Putamen (tissue), 1 donor: Measurements from ENCODE around the gene SCYGR2.
A peak's percentile ranks its signal among the peaks of the same experiment; 100 is the strongest.

Experiments used
- DNase-seq: peaks from one replicate; pipeline ENCODE4 v3.0.0-alpha.2; 2016; ENCODE audit warnings: low spot score

The SCYGR2 gene

DNA sequence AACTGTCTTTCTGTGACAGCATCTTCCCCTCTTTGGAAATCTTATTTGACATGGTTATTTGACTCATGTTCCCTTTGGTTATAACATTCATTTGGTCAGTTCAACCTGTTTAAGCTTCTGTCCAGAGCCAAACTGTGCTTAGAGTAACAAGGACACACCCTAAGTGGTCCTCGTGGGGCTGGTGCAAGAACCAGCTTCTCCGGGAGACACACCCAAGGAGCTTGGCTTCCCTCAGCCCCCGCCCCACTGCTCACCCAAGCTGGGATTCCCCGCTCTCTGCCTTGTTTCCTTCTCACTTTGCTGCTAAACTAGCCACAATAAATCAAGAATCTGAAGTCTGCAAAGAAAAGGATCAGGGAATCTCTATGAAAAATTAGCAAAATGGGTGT is 14.6 kb downstream of the SCYGR2 start:
- no peak for DNase-seq

DNA sequence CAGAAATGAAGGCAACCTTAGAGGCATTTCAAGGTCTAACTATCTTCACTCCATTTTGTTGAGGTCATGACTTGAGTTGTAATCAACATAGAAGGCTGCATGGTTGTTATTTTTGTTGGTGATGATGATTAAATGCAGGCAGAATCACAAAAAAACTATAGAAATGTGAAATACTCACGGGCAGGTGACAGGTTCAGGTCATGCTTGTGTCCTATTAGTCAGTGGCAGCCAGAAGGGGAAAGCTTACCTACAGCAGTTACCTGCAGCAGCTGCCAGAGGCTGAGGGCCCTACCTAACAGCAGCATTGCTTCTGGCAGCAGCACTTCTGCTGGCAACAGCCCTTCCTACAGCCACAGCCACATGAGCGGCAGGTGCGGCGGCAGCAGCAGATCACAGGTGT is 15.6 kb downstream of the SCYGR2 start:
- no peak for DNase-seq

DNA sequence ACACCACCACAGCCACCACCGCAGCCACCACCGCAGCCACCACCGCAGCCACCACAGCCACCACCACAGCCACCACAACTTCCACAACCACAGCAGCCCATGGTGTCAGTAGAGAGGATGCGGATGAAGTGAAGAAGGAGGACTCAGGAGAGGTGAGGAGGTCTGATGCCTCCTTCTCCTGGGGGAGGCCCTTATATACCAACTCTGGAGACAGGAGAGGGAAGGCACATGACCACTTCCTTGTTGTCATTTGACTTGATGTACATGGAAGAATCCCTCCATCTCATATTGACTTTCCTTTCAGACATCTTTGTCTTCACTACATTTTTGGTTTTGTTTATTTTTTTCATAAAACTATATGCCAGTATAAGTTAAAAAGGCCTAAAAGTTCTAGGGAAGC is 16.0 kb downstream of the SCYGR2 start, which contains the start of gene SCYGR3:
TSS of gene SCYGR3 (minus strand) at position 101 of the 400 bp plus-strand sequence. CDS start at position 101, 0 bp downstream.
- DNase-seq = no peak

DNA sequence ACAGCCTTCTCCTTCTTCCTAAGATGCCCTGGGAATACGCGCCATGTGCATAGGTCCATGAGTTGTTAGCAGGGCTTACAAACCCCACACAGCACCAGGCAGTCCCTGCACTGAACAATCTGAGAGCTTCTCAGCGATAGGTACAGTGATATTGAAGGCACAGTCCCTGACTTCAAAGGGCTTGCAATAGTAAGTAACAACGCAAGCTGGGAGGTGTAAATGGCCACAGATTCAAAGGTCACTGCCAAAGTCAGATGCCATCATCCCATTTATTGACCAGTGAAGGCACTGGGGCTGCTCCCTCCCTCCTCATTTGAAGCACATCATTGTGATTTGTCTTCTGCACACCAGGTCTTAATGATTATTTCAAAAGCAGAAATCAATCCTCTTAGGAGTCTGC is 16.5 kb downstream of the SCYGR2 start:
- DNase-seq = no peak

DNA sequence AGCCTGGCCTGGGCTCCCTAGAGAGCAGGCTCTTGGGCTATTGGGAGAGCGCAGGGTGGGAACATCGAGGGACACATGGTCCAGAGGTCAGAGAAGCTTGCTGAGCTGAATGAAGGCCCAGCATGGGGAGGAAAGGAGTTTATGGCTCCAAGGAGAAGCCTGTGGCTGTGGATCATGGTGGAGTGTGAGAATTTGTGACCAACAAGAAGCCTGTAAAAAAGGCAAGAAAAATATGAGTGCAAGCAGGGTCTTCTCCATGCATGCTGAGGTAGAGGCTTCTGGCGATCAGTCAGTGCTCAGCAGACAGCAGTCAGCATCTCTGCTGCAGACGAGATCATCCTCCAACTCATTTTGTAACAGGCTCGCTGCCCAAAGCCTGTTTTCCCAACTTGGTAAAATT is 17.2 kb downstream of the SCYGR2 start:
- DNase-seq = no peak

DNA sequence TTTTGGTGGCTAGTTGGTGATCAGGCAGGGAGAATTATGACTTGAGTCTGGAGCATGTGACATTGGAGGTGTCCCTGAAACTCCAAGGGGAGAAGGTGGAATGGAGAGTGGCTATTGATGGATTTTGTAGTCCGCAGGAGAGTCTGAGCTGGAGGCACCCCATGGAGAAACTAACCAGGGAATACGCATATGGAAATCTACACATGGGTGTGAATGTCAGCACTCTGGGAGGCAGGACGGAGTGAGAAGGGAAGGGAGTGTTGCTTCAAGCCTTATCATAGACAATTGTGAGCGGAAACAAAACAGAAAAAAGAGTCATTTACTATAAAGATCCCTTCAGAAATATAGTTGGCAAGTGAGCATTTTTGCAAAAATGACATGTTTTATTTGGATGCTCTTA is 17.9 kb downstream of the SCYGR2 start:
- DNase-seq = no peak

DNA sequence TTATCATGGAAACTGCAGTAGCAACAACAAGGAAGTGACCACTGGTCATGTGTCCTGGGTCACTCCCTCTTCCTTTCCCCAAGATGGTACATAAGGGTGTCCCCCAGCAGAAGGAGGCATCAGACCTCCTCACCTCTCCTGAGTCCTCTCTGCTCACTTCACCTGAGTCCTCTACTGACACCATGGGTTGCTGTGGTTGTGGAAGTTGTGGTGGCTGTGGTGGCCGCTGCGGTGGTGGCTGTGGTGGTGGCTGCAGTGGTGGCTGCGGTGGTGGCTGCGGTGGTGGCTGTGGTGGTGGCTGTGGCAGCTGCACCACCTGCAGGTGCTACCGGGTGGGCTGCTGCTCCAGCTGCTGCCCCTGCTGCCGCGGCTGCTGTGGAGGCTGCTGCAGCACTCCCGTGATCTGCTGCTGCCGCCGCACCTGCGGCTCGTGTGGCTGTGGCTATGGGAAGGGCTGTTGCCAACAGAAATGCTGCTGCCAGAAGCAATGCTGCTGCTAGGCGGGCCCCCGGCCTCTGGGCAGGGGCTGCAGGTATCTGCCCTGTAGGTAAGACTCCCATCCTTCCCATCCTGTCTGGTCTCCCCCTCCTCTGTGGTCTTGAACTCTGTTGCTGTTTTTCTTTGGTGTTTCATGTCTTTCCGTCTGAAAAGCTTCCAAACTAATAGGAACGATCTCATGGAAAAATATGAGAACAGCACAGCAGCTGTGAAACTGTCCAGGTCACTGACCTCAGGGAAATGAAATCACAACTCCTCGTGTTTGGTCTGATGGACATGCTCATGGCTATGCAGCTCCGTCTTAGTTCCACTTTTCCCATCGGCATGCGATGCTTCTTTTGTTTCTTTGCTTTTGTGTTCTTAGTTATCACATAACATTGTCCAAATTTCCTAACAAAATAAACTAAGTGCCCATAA is 18.9 kb downstream of the SCYGR2 start, which contains the start of gene SCYGR4:
TSS of gene SCYGR4 (plus strand) at position 183 of the 915 bp plus-strand sequence. CDS start at position 183, 0 bp downstream.
- DNase-seq = no peak

DNA sequence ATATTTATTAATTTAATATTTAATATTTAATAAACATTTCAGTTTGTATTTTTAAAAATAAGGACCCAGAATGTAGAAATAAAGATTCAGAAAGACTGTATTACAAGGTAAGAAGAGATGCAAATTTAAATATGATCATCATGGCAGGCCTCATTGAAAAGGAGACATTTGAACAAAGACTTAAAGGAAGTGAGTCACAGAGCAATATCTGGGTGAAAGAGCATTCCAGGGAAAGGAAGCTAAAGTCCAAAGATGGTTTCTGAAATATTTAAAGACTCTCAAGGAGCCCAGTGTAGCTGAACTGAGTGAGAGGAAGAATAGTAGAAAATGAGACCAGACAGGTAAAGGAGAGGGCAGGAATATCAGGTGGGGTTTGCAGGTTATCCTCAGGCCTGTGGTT is 24.5 kb downstream of the SCYGR2 start:
- DNase-seq = no peak

DNA sequence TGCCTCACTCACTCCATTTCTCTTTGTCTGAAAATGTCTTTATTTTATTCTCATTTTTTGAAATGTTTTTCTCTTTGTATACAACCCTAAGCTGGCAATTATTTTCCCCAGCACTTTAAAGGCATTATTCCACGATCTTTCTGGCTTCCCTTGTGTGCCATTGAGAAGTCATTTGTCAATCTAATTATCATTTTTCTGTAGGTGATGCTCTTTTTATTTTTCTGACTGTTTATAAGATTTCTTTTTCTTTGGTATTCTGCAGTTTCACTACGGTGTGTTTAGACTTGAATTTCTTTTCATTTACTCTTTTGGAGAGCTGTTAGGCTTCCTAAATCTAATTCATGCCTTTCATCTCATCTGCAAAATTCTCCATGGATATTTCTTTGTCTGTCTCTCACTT is 26.7 kb downstream of the SCYGR2 start:
- no peak for DNase-seq

DNA sequence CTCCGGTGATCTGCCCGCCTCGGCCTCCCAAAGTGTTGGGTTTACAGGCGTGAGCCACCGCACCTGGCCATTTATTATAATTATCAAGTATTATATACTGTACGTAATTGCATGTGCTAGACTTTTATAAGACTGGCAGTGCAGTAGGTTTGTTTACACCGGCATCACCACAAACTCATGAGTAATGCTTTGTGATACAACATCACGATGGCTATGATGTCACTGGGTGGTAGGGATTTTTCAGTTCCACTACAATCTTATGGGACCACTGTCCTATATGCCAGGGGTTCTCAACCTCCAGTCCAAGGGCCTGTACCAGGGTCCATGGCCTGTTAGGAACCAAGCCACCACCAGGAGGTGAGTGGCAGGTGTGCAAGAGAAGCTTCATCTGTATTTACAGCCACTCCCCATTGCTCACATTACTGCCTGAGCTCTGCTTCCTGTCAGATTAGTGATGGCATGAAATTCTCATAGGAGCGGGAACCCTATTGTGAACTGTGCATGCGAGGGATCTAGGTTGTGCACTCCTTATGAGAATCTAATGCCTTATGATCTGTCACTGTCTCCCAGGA is 28.0 kb downstream of the SCYGR2 start:
- DNase-seq = no peak

DNA sequence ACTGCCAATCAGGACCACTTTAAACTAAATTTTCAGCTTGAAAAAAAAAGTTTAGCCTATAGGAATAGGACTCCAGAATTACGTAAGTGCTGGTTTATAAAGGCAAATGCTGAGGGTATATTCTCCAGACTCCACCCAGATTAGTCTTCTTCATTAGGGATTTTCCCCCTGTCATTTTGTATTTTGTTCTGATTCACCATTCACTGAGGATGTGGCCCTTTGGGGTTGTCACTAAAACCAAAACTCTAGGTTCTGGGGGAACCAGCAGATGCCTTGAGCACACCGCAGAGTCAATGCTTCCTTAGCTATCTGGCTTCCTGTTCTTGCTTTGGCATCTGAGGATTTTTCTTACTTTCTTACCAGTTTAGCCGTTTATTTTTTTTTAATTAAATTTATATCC is 29.1 kb downstream of the SCYGR2 start:
- DNase-seq = no peak

DNA sequence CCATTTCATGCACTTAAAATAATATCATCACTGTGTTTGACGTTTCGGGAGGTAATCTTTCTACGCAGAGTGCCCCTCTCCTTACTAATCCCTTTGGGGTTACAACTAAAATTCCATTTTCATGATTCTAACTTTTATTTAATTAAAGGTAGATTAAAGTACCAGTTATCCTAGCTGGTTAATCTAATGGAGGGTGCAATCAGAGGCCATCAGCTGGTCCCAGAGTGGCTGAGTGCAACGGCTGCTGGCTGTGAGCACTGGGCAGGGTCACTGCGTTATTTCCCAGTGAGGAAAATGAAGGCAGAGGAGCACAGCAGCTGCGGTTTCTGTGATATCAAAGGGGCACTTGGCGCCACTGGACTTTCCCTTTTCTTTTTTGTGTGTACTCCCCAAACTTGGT is 30.7 kb downstream of the SCYGR2 start:
- no peak for DNase-seq

DNA sequence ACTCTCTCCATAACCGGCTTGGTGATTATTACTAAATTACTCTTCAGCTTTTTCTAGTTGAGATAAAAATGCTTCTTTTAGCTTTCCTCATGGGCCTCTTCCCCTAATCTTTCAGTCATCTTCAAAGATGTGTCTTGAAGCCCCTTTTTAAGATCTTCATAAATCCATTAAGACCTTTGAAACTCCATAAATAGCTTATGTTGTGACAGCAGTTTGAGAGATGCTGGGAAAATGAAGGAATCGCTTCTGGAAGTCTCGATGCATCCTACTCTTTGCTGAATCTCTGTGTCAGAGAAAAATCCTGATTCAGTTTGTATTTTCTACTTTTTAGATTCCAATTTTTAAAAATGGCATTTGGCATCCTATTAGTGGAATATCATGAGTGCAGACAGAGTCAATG is 31.6 kb downstream of the SCYGR2 start:
- DNase-seq = peak; percentile 8

DNA sequence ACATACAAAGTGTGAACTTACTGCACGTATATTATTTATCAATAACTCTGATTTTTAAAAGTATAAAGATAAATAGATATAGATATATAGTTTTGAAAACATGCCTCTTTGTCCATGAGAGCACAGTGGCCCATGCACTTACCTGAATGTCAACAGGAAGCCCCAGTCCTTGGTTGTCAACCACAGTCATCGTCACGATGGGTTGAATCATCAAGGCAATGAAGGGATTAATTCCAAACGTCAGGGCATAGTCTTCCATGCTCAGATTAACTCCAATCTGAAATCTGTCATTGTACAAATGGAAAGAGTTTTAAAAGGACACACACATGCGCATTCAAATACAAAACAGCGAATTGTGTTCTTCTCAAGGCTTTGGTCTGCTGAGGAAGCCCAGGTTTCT is 34.1 kb downstream of the SCYGR2 start:
- no peak for DNase-seq

DNA sequence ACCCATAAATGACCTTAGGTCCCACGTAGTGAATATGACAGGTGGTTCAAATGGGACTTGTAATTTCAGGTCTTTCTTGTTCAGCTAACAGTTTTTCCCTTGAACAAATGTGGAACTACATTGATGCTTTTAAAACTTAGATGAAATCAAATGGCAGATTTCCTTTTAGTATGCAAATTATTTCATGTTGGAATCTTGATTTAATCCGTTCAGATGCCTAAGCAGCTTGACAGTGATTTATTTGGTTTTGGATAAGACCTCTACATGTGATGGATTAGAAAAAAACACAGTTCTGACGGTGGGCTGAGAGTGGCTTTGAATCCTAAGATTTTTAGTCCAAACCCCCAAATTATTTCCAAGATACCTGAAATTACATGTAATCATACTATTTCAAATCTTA is 35.5 kb downstream of the SCYGR2 start:
- DNase-seq = no peak

DNA sequence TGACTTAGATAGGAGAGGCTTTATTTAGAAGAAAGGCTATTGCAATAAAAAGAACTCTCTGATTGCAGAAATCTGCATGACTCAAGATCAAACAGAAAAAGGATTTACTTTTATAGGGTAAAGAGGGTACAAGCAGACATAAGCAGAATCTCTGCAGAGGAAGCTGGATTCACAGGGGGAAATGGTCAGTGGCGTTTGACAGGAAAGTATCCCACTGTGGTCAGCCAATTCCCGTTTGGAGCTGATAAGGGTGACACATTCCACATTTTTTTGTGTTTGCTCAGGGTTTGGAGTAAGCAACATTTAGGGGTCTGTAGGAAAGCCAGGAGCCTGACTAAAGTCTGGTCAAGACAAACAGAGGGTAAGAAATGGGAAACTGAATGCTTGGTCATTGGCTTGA is 44.0 kb downstream of the SCYGR2 start:
- no peak for DNase-seq

DNA sequence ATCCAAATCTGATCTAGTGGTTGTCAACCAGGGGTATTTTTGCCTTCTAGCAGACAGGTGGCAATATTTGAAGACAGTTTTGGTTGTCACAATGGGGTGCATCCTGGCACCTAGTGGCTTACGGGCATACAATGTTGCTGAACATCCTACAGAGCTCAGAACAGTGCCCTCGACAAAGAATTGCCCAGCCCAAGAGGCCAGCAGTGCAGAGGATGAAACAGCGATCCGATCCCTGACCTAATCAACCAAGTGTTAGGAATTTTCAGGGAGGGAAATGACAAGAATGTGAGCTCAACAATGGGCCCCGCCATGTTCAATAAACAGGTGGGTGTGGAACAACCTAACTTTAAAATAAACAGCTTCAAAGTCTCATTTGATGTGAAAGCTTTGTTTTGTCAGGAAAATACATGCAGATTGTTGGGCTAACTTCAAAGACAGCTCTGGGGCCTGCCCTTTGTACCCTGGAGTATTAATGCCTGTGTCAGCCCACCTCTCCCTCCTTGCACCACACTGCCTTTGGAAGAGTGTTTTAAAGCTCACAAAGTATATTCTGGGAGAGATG is 45.4 kb downstream of the SCYGR2 start:
- peak; percentile 3 for DNase-seq
